HS-27A (cell line): ENCODE data around the gene CECR2.

Source experiments
- DNase-seq: peaks from one replicate; pipeline ENCODE4 v3.0.0-alpha.2; 2012; ENCODE audit warnings: low read depth, missing footprints

Gene CECR2

DNA sequence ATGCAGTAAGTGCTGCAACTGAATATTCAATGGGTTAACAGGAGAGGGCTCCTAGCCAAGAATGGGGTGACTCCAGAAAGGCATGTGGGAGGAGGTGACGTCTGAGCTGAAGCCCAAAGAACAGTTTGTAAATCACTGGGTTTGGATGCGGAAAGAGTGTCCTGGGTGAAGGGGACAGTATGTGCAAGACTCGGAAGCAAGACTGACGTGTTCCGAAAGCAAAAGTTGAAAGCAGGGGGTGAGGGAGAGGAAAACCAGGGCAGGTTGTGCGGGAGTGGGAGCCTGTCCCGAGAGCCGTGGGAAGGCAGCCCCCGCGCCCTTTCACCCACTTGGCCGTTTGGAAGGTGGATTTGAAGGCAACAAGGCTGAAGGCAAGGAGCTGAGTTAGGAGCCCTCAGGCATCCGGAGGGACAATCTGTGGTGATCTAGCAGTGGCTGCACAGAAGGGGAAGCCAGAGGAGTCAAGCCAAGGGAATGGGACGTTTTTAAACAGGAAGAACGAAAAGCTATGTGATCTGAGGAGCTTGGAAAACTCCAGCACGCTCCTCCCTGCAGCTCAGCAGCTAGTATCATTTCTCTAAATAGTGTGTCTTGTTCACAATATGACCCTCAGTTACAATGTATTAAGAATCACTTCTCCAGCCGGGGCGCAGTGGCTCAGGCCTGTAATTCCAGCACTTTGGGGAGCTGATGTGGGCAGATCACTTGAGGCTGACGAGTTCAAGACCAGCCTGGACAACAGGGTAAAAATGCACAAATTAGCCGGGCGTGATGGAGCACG is 201.8 kb downstream of the CECR2 start:
- no peak for DNase-seq

DNA sequence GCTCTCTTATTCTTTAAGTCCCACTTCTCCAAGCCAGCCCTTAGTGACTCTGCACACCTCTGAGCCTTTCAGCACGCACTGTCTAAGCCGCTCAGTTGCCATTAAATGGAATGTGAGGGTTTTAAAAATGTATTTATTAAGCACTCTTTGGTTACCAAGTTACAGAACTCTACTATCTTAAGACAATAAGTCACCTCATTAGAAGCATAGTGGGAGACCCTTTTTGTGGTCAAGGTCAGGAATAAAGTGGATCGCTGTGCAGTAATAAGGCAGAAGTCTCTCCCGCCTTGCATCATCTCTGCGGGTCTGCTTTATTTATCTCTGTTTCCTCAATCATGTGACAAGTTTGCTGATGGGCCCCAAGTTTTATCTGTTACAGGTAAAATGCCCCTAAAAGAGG is 205.9 kb downstream of the CECR2 start:
- no peak for DNase-seq

DNA sequence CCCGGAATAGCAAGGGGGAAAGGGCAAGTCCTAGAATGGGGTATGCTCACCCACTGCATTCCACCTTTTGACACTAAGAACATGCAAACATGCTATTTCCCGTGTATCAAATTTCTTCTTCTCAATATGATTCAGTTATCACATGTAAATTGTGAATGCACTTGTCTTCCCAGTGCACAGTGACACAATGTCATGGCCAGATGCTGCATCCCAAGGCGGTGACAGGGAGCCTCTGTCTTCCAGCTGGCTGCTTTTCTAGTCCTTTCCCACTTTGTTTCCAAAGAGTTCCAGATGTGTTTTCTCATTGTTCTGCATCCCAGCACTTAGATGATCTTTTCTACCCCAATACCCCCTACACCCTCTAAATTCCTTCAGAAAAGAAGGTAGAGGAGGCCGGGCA is 206.4 kb downstream of the CECR2 start:
- DNase-seq, result no peak

GRCh38 chr22:17576470-17576869 is 207.2 kb downstream of the CECR2 start:
- DNase-seq, result peak; percentile 17

- no peak for DNase-seq
These were observed 209.0 kb downstream of the CECR2 start for GRCh38 chr22:17578136-17578754.

DNA sequence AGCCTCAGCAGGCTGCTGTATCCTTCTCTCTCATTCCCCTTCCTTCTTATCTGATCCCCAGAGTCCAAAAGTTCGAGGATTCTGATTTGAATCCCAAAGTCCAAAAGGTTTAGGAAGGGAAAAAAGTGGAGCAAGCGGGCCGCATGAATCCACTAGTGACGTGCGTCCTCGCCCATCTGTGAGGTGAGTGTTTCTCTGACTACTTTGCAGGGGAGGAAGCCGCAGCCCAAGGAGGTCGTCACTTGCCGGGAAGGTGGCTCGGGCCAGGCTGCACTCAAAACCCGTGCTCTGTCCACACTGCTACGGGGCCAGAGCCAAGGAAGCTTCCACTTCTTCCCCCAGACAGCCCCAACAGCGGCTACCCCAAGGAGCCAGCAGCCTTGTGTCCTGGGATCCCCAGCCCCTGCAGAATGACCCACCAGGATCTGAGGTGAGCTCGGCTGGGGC is 210.3 kb downstream of the CECR2 start:
- DNase-seq, result no peak

- DNase-seq, result no peak
These were observed 211.3 kb downstream of the CECR2 start for GRCh38 chr22:17580441-17581031.

DNA sequence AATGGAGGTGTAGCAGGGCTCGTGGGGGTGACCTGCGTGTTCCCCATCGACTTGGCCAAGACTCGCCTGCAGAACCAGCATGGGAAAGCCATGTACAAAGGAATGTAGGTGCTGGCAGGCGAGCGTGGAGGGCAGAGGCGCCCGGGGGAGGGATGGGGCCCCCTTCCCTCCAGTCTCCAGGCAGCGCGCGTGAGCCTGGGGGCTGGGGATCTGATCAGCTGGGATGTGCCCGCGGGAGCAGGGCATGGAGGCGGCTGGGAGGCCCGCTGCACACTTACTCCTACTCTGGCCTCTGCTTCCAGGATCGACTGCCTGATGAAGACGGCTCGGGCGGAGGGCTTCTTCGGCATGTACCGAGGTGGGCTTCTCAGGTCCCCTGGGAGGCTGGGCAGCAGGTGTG is 211.8 kb downstream of the CECR2 start:
- DNase-seq, result no peak

DNA sequence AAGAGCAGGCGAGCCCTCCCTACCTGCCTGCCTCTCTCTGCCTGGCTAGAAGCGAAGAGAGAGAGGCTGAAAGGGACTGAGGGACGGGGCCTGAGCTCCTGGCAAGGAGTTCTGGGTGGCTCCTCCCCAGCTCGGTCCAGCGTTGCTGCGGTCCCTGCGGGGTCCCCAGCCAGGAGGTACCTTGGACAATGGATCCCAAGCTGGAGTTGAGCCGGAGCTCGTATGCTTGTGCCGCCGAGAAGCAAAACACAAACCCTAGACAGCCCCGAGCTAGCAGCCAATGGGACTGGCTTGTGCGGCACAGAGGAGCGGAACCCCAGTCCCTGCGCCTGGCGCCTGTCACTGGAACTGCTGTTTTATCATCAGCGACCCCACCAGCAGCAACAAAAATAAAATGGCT is 212.4 kb downstream of the CECR2 start:
- no peak for DNase-seq

DNA sequence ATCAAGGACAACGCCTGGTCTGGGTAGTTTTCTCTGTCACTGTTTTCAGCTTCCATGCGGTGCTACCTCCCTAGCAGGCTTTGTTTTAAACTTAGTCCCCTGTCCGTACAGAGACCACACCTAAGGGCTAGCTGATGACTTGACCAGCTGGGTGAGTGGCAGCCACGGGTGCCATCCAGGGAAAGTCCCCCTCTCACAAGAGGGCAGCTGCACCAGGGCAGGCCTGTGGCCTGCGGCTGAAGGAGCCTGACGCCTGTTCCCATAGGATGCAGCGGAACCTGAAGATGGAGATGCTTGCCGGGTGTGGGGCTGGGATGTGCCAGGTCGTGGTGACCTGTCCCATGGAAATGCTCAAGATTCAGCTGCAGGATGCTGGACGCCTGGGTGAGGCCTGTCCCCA is 213.9 kb downstream of the CECR2 start:
- DNase-seq, result no peak

GRCh38 chr22:17586831-17587440 is 217.7 kb downstream of the CECR2 start:
- no peak for DNase-seq

DNA sequence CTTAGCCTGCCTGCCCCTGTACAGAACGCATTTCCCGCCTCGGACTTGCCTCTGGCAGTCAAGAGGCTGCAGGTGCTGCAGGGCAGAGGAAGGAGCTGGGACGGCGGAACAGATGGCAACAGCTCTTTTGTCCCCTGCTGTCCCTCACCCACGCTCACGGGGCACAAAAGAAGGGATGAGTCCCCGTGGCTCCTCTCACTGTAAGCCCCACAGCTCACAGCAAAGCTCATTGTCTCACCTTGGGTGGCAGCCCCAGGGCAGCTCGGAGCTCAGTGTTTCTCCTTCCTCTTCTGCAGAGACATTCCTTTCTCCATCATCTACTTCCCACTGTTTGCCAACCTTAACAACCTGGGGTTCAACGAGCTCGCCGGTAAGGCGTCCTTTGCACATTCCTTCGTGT is 218.4 kb downstream of the CECR2 start:
- no peak for DNase-seq

DNA sequence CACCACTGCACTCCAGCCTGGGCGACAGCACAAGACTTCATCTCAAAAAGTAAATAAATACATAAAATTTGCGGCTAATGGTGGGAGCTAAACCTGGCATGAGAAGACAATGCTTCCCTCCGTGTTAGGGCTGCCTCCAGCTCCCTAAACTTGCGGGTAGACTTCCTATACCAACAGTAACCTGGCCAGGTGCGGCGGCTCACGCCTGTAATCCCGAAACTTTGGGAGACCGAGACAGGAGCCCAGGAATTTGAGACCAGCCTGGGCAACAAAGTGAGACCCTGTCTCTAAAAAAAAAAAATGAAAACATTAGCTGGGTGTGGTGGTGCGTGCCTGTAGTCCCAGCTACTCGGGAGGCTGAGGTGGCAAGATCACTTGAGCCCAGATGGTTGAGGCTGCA is 219.3 kb downstream of the CECR2 start:
- no peak for DNase-seq

GRCh38 chr22:17589810-17590375 is 220.6 kb downstream of the CECR2 start:
- no peak for DNase-seq

GRCh38 chr22:17590586-17590985 is 221.3 kb downstream of the CECR2 start:
- no peak for DNase-seq

- no peak for DNase-seq
These were observed 222.9 kb downstream of the CECR2 start for GRCh38 chr22:17592201-17592600.

- DNase-seq, result no peak
These were observed 227.0 kb downstream of the CECR2 start for GRCh38 chr22:17596226-17596625.

DNA sequence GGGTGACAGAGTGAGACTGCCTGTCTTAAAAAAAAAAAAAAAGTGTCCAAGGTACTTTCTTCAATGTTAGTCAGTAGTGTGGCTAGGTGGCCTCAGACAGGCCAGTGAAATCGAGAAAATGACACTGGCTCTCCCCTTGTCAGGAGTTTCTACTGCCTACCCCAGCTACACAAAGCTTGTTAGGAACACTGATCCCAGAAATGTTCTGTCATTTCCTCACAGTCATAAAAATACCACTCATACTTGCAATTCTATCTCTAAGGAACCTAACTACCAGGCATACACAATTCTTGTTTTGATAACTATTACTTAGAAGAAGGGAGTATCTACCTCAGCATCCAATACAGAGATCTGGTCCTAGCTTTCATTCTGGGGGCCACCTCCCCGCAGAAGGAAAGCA is 228.0 kb downstream of the CECR2 start:
- DNase-seq, result no peak

DNA sequence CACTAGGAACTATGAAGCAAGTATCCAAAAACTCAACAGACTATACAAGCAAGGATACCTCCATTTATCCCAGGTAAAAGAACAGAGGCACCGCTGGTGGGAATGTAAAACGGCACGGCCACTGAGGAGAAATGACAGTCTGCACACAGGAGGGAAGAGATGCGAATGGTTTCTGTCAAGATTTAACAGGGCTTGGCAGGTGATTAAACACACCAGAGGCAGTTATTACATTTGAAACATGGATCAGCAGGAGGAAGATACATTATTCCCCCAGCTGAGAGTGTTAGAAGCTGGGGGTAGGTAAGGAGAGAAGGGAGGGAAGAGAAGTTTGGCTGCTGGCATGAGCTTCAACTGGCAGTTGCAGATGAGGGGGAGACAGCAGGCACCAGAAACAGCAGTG is 229.1 kb downstream of the CECR2 start:
- DNase-seq, result no peak

- no peak for DNase-seq
These were observed 231.8 kb downstream of the CECR2 start for GRCh38 chr22:17601031-17601430.

DNA sequence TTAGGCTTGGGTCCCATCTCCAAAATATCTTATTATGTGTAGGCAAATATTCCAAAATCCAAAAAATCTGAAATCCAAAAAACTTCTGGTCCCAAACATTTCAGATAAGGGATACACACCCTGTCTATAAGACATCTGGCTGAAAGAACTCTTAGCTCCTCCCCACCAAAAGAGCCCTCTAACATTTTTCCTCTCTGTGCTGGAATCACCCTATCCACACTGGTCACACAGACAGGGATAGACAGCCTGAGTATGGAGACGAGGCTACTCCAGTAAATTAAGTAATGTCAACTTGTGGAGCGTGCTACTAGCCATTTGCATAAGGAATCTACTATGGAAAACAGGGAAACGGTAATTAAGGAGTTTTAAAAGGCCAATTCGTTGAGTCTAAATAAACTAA is 234.4 kb downstream of the CECR2 start:
- DNase-seq, result no peak

DNA sequence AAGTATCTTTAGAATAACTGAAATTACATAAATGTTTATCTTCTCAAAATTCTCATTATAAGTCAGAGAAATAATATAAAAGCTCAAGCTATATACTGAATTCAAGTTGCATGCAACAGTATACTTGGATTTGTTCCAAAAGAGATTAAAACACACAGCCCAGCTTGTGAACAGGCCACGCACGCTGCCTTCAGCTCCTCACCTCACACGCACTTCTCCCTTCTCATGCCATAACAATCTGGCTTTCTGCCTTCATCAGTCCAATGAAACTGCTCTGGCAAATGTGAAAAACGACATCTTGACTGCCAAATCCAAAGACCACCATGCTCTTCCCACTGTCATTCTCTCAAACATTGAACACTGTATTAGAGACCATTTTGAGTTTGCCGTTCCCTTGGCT is 237.2 kb downstream of the CECR2 start:
- no peak for DNase-seq
